NCI-H146 treated with DMSO at 0.1 percent for 48 hours (cell line): ENCODE data around the gene TNNT2.

ENCODE experiments used
- DNase-seq: peaks from one replicate; lab custom pipeline; 2025; ENCODE audit not compliant: unreplicated experiment; lab: John Stamatoyannopoulos, UW

The TNNT2 gene

GRCh38 chr1:201377611-201378092 is at the start of gene TNNT2:
Gene TNNT2, minus strand, starts transcription at chr1:201377680. Its CDS starts 4,426 bp downstream, at chr1:201373254.
- DNase-seq: no peak

GRCh38 chr1:201426479-201427310 is 49.2 kb upstream of the TNNT2 start:
- no peak for DNase-seq

GRCh38 chr1:201424146-201424545 is 46.7 kb upstream of the TNNT2 start:
- DNase-seq: no peak

GRCh38 chr1:201423655-201424054 is 46.2 kb upstream of the TNNT2 start:
- no peak for DNase-seq

GRCh38 chr1:201422436-201423030 is 45.1 kb upstream of the TNNT2 start:
- no peak for DNase-seq

GRCh38 chr1:201422026-201422425 is 44.5 kb upstream of the TNNT2 start:
- DNase-seq: no peak

- no peak for DNase-seq
Measured at GRCh38 chr1:201421041-201421440, 43.6 kb upstream of the TNNT2 start.

- no peak for DNase-seq
Measured at GRCh38 chr1:201420608-201421002, 43.1 kb upstream of the TNNT2 start.

- DNase-seq: no peak
Measured at GRCh38 chr1:201419746-201420607, 42.5 kb upstream of the TNNT2 start.

- no peak for DNase-seq
Measured at GRCh38 chr1:201419256-201419655, 41.8 kb upstream of the TNNT2 start.

- DNase-seq: no peak
Measured at GRCh38 chr1:201418461-201418860, 41.0 kb upstream of the TNNT2 start.

GRCh38 chr1:201414051-201414738 is 36.7 kb upstream of the TNNT2 start:
- DNase-seq: no peak

- no peak for DNase-seq
Measured at GRCh38 chr1:201411292-201411691, 33.8 kb upstream of the TNNT2 start.

GRCh38 chr1:201409440-201409839 is 32.0 kb upstream of the TNNT2 start:
- DNase-seq: no peak

- no peak for DNase-seq
Measured at GRCh38 chr1:201408834-201409200, 31.3 kb upstream of the TNNT2 start.

- peak; percentile 46 for DNase-seq
Measured at GRCh38 chr1:201408176-201408833, 30.8 kb upstream of the TNNT2 start.

GRCh38 chr1:201406831-201407406 is 29.4 kb upstream of the TNNT2 start:
- no peak for DNase-seq

GRCh38 chr1:201405484-201405831 is 28.0 kb upstream of the TNNT2 start:
- DNase-seq: no peak

GRCh38 chr1:201404722-201405483 is 27.4 kb upstream of the TNNT2 start:
- no peak for DNase-seq
